Skeletal muscle cell (primary cell): ENCODE data around the gene EXOC4.

ENCODE experiments used
- DNase-seq: peaks from one replicate; pipeline ENCODE4 v3.0.0-alpha.2; 2010; ENCODE audit warnings: low read depth
- H3K4me3 ChIP-seq: 2 replicates; pipeline ENCODE4 v1.5.1; 2011; ENCODE audit warnings: low read depth, mild to moderate bottlenecking, control low read depth, low read length, moderate library complexity

Gene EXOC4

DNA sequence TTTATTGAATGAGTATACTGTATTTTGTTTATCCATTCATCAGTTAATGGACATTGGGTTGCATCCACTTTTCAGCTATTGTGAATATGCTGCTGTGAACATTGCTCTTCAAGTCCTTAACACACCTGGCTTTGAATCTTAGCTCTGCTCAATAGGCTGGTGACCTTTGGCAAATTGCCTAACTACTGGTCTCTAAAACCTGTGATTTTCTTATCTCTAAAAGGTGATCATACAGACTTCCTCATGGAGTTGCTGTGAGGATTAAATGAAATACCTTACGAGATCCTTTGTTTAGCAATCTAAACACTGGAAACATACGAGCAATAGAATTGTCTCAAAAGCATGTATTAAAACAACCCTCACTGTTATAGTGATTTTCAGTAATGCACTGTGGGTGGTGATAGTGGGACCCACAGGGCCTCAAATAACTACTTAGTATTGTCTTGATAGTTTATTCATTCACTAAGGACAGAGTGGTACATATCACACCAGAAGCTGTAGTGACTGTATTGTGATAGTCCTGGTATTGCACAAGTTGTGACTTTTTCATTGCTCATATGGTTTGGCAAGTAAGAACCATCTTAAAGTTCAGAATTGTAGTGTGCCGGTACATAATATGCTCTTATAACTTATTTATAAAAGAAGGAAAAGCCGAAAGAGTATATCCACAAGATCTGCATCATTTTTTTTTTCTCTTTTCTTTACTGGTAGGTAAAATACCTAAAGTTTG lies 257.6 kb downstream of the EXOC4 start:
- DNase-seq = no peak
- no peak overlapping the region for H3K4me3 ChIP-seq

DNA sequence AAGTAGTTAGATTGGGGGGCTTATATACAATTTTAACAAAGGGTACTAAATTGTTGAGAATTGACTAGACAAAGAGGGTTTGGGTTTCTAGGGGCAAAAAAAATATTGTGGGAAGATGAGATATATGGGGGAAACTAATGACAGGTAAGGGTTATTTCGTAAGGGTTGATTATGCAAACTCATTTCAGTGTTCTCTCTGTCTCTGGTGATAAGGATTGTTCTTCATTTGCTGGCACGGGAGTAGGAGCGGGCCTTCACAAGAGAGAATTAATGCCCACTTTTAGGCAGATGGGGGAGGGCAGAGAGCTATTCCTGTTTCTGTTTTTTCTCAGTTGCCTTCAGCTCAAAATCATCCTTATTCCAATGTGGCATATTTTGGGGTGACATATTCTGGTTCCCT lies 258.4 kb downstream of the EXOC4 start:
- no peak for DNase-seq
- H3K4me3 ChIP-seq = no peak overlapping the region

DNA sequence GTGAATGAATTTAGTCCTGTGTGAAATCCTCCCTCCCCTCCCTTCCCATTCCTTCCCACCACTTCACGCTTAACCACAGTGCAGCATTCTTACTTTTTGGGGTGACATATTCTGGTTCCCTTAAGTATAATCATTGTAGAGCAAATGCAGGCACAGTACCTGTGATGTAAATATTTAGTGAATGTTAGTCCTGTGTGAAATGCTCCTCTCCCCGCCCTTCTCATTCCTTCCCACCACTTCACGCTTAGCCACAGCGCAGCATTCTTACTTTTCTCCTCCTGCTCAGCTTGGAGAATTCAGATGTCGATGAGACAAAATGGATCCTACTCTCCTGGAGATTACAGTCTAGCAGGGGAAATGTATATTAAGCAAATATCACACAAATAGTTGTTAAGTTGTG lies 258.8 kb downstream of the EXOC4 start:
- no peak overlapping the region for H3K4me3 ChIP-seq
- DNase-seq = no peak

DNA sequence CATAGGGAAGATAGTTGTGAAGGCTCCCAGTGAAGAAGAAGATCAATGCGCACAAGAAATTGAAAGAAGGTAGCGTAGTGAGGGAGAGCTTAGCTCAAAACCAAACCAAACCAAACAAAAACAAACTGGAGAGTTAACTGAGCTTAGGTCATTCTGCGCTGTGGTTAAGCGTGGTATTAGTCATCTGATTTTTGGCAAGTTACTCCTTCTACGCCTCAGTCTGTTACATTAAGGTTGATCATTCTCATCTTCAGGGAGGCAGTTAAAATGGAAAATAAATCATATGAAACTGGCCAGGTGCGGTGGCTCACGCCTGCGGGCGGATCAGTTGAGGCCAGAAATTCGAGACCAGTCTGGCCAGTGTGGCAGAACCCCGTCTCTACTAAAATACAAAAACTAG lies 259.7 kb downstream of the EXOC4 start:
- DNase-seq = peak; percentile 76
- no peak overlapping the region for H3K4me3 ChIP-seq

DNA sequence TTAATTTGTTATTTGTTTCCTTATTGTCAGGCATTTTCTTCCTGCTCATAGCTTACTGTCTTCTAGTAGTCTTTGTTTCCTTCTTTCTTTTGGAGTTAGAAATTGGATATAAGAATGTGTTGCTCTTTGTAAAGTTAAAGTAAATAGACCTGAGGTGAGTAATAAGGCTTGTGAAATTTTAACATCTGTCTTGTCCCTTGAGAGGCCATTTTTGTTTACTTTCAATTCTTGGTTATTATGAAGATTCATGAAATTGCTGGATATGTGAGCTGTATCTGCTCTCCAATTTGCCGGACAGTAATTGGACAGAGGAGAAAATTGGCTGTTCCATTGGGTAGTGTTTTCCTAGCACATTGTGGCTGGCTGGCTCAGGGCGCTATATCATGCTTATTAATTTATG lies 260.7 kb downstream of the EXOC4 start:
- peak; percentile 66 for DNase-seq
- H3K4me3 ChIP-seq = no peak overlapping the region

DNA sequence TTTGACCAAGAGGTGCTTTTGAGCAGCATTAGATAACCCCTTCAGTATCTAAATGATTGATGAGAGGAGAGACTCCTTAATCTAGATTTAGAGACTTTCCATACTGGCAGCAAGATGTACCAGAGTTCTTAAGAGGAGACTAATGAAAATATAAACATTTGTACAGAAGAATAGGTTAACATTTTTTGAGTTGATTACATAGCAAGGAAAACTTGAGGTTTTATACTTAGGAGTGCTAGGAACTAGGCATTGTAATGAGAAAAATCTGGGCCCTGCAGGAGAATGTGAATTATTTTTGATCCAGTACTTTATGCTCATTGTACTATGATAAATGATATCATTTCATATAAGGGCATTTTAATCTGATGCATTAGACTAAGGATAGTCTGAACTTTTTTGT lies 261.7 kb downstream of the EXOC4 start:
- no peak overlapping the region for H3K4me3 ChIP-seq
- DNase-seq = no peak

DNA sequence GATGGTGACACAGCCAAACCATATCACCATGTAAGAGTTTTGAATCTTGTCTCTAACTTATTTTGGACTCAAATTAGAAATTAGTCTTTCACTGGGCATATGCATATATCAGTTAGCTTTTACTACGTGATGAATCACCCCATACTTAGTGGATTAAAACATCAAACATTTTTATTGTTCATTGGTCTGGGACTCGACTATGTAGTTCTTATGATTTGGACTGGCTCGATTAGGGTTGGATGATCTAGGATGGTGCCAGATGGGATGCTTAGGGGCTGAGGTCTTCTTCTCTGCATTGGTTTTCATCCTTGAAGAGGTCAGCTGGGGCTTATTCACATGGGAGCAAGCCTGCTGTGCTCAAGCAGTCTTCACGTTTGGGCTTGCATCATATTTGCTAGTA lies 264.9 kb downstream of the EXOC4 start:
- no peak overlapping the region for H3K4me3 ChIP-seq
- no peak for DNase-seq

DNA sequence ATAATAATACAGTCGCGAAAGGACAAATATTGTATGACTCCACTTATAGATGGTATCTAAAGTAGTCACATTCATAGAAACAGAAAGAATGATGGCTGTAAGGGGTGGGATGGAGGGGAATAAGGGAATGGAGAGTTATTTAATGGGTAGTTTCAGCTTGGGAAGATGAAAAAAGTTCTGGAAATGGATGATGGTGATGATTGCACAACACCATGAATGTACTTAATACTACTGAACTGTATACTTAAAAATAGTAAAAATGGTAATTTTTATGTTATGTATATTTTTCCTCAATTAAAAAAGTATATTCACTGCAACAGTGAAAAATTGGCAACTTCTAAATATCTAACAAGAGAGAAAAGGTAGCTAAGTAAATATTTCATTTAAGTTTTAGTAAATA lies 265.8 kb downstream of the EXOC4 start:
- no peak overlapping the region for H3K4me3 ChIP-seq
- DNase-seq = no peak

DNA sequence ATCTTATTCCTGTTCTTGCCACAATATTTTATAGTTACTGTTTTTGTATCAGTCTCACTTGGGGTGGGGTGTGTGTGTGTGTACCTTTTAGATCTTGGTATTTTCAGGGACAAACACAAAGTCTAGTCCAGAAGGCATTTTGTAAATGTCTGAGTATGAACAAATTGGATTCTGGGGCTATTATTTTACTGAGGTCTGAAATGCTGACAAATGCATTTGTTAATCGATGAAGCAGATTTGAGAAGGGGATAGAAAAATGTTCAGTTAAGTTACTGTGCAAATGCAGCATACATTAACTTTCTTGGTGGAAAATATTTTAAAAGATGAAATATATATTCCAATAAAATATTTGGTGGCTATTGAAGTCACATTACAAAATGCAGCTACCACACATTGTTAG lies 267.4 kb downstream of the EXOC4 start:
- DNase-seq = no peak
- H3K4me3 ChIP-seq = no peak overlapping the region

DNA sequence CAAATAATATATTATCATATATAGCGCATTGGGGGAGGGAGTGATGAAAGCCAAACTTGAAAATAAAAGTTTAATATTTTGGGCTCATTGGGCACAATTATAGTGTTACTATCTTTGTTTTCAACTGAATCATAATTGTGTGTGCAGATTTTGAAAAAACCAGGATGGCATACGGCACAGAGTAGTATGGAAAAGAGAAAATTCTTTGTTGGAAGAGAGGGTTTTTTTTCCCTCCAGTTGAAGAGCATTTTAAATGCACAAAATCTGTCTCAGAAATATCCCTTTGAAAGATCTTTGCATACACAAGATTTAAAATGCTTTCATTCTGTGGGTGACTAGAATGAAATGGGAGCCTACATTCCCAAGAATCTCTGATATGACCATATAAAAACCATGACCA lies 269.6 kb downstream of the EXOC4 start:
- H3K4me3 ChIP-seq = no peak overlapping the region
- DNase-seq = no peak

DNA sequence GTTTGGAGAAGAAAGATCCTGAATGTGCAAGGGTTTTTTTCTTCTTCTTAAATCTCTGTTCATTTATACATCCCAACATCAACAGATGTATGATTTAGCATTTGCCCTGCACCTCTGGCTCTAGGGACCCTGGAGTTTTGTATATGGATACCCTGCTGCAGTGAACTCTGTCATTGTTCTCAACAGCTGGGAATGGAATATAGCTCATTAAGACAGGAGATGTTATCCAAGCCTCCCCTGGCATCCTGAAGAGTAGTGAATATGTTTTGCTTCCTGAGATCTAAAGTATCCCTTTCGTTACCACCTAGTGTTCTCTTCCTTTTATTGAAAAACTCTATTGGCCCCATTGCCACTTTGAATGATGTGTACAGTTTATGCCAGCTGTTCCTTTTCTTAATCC lies 275.9 kb downstream of the EXOC4 start:
- no peak overlapping the region for H3K4me3 ChIP-seq
- DNase-seq = no peak

DNA sequence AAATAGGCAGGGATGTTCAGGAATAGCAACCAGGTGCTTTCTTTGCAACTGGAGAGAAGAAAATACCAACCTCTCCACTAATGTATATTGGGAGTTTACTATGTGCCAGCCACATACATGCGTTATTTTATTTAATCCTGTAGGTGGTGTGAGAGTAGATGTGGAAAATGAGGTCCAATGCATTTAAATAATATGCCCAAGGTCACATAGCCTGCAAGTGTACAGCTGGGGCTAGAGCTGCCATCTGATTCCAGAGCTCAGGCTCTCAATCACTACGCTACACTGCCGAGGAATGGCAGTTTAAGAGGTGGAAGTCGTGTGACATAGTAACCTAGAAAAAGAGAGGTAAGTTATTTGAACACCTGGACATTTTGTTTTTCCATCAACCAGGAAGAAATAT lies 277.0 kb downstream of the EXOC4 start:
- no peak overlapping the region for H3K4me3 ChIP-seq

DNA sequence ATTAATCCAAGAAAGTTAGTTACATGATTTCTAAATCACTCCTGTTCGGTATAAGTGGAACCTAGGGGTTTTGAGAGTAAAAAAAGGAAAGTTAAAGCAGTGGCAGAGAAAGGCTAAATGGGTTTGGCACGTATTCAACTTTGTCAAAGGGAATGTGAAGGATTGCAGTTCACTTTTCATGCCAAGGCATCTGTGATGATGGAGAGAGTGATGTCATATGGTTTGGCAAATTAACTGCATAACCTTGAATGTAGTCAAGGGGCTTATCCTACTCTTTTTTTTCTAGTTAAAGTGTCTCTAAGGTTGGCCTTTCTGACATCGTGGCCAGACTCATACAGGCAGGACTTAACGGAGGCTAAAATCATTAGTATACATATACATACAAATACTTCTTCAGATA lies 277.8 kb downstream of the EXOC4 start:
- DNase-seq = peak; percentile 93
- no peak overlapping the region for H3K4me3 ChIP-seq

More for the DNA sequence above, 277.0 kb downstream of the EXOC4 start:
- DNase-seq = no peak

DNA sequence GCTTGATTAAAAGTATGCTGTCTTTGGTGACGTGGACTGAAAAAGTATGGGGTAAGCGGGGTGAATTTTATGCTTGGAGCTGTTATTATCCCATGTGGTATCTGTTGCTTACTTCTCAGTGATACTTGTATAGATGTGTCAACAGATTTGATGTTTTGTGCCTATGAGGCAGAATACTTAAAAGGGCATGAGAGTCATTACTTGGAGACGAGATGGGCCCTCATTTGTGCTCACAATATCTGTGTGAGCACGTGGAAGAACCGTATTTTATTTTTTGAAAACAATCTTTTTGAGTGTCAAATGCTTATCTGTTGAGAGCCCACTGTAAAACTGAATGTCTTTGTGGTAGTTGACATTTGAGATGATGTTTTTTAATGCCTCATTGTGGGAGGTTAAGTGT lies 281.9 kb downstream of the EXOC4 start:
- DNase-seq = no peak
- no peak overlapping the region for H3K4me3 ChIP-seq

DNA sequence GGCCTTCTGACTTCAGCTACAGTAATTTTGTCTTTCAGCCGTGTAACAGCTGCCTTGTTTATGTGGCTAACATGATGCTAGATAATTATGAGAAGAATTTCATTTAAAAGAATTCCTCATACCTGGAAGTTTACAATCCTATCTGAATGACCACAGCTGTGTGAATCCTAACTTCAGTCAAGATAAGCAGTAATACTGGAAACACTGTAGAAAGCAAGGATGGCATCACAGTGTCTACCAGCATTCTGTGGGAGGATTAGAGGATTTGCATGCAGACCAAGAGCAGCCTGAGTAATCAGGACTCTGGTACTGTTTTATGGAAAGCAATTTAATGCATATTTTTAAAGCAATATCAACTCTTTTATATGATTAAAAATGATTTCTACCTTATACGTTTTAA lies 282.4 kb downstream of the EXOC4 start:
- no peak for DNase-seq
- H3K4me3 ChIP-seq = no peak overlapping the region

DNA sequence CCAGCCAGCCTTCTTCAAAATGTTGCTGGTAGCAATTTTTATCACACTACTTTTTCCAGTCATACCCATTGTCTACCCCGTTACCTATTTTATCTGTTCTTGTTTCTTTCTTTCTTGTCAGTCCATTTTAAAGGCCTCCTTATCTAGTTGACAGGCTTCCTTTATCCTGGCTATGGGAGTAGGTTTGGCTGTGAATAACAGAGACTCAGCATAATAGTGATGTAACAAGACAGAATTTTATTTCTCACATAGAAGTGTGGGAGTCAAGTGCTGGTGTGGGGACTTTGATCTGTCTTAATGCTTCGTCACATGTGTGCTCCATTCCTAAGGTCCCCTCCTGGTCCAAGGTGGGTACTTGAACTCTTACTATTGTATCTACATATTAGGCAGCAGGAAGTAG lies 283.6 kb downstream of the EXOC4 start:
- no peak overlapping the region for H3K4me3 ChIP-seq
- DNase-seq = no peak

DNA sequence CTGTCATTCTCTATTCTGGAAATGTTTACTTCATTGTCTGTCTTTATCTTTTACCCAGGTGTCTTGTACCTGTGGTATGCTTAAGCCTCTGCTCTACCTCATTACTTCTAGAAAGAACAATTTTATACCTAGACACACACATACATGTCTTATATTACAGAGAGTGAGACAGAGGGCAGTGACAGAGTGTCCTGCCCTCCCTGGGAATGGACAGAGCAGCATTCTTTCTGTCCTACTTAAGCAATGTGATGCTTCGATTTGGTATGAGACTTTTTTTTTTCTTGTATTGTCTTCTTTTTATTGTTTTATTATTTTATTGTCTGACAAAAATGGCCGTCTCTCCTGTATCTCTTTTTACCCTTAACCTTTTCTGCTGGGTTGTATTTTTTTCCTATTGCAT lies 286.1 kb downstream of the EXOC4 start:
- H3K4me3 ChIP-seq = no peak overlapping the region
- no peak for DNase-seq

DNA sequence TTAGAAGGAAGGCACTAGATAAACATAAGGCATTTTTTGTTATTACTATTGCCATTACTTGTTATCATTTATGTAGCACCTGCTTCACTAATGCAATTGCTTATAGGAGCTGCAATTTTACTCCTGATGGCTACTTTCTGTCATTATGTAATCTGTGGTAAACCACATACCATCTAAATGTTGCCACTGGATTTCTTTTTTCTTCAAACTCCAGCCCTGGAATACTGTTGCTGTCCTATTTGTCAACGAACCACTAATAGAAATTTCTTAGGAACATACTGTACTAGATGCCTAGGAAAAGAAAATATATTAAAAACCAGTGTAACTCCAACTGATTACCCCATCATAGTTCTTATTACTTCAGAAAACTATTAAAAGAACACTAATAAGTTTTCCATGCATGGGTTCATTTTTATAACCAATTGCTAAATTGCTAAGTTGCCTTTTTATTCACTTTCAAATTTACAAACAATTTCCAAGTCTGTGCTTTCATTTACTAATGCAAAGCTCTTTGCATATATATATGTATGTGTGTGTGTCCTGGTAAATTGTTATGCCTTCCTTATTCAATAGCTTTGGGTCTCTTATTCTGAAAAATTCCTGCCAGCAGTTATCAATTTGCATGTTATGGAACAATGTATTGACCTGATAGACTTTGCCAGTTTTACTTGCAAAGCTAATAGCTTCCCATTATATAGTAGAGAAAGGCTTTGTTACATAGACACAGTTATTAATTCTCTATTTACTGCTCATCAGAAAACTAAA lies 287.4 kb downstream of the EXOC4 start:
- no peak overlapping the region for H3K4me3 ChIP-seq
- no peak for DNase-seq

DNA sequence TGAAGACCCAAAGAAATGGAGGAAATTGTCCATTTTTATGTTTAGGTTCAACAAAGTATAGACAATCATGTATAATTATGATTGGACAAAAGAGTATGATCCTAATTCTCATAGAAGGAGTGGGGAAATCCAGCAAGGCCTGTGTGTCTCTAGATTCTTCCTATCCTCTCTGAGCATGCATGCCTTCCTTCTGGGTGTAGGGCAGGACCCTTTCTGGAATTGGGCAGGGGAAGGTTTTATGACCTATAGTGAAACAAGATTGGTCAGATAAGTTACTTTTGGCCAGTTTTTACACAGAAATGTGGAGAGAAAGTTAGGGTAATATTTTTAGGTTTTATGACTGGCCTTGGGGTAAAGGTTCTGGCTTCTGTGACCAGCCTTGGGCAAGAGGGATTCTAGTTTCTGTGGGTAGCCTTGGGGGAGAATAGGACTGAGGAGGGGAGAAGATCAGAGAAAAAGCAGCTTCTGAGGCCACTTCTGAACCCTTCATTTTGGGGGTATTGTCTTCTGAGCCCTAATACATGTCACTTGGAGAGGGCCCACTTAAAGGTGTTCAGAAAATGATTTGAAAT lies 289.4 kb downstream of the EXOC4 start:
- DNase-seq = no peak
- H3K4me3 ChIP-seq = no peak overlapping the region

DNA sequence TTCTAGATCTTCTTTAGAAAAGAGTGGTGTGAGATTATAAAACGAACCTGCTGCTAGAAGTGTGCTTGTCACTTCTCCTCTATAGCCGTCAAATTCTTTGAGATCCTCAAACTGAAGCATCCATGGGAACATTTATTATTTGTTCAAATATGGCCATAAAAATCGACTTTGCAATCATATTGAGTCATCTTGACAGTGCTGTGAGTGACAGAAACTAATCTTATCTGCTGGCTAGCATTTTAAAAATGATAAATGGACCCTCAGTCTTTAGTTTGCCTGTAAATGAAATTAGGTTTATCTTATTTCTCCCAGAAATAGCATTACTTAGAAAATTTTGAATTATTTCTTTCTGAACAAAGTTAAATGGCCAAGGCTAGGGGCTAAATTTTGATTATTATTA lies 290.8 kb downstream of the EXOC4 start:
- DNase-seq = no peak
- no peak overlapping the region for H3K4me3 ChIP-seq

DNA sequence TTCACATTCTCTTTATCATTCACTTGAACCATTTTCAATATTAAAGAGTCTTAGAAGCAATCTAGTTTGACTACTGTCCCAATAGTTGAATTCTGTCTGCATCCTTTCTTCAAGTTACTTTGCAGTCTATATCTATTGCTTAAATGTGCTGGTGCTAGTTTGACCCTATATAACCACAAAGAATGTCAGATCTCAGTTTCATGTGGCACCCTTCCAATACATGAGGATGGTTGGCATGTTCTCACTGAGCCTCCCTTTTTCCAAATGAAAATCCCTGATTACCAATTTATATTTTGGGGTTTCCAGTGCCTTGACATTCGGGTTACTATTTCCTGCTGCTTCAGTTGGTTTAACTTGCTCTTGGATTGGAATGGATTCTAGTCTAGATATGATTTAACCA lies 292.7 kb downstream of the EXOC4 start:
- H3K4me3 ChIP-seq = no peak overlapping the region
- DNase-seq = peak; percentile 67
